ENCODE results near the gene RAB3GAP2. TPM values are rescaled to one million over a fixed set of nuclear protein-coding genes. Genes with fewer than 3 reads are reported as not detected.

The RAB3GAP2 gene
- total and polyA plus RNA-seq, 2 of the 13 experiments (the other 11 are each of a cell fraction or from before 2014, with no cell fraction given): 22.6 to 25.0 TPM

- TF ChIP-seq ZBTB39 (CRISPR knock-in tag; IDR thresholded peaks at IDR 0.05) (no peak), IKZF1 (IDR thresholded peaks at IDR 0.05) (no peak), REXO4 (CRISPR knock-in tag; IDR thresholded peaks at IDR 0.05; ENCODE audit: borderline replicate concordance) (no peak), CSRNP1 (CRISPR knock-in tag; IDR thresholded peaks at IDR 0.05) (no peak), ARHGAP35 (CRISPR knock-in tag; IDR thresholded peaks at IDR 0.05; ENCODE audit: borderline replicate concordance) (no peak), AHR (CRISPR knock-in tag; IDR thresholded peaks at IDR 0.05) (no peak), ZNF850 (CRISPR knock-in tag; conservative IDR thresholded peaks at IDR 0.05) (no peak)
These were observed 135.1 kb downstream of the RAB3GAP2 start (continued) for GRCh38 chr1:220137019-220137786.

GRCh38 chr1:220135755-220136154 is 136.5 kb downstream of the RAB3GAP2 start:
- H3K79me2 ChIP-seq (ENCODE audit: insufficient read depth, low read length): no peaks in the 10 kb centered on the region
- H3K4me1 ChIP-seq (ENCODE audit: insufficient read depth, low read length): no peaks in the 10 kb centered on the region
- H3K4me2 ChIP-seq (ENCODE audit: low read depth, low read length): no peak overlapping the region
- no peak overlapping the region for H3K27ac ChIP-seq (ENCODE audit: extremely low read length, insufficient read depth, low read length)
- no peak overlapping the region for H3K9ac ChIP-seq (ENCODE audit: insufficient read depth, low read depth, low read length)
- in situ Hi-C loops (cut with HindIII; ENCODE audit: extremely low pct_ligation_motif_present, low pct_unique_long_range_greater_than_20kb): no loop called here
- H4K20me1 ChIP-seq (ENCODE audit: insufficient read depth, low read length): no peaks in the 10 kb centered on the region
- POLR2A ChIA-PET: no interaction called here
- no peak for DNase-seq (ENCODE audit: low spot score)
- FAIRE-seq: no peak
- no peak overlapping the region for H2AFZ ChIP-seq (ENCODE audit: low read length)
- H3K36me3 ChIP-seq (replicated peaks in 1 of 2; ENCODE audit: control insufficient read depth in 1 of 2, insufficient read depth in 2 of 2, low read length in 2 of 2): peaks cover 5 to 66% of the 10 kb centered on the region in 2 experiments
- BruUV-seq (replicated peaks): no TSS peak
- H3K27me3 ChIP-seq (ENCODE audit: control insufficient read depth in 1 of 2, insufficient read depth in 2 of 2, low read length in 2 of 2): no peaks in the 10 kb centered on the region
- no peaks in the 10 kb centered on the region for H3K9me3 ChIP-seq (ENCODE audit: low read length)
- WGBS (ENCODE audit: low lambda C conversion rate): 96% methylated on average over 2 of the region's 2 CpGs
- intact Hi-C loops (cut with micrococcal nuclease; ENCODE audit: unreplicated experiment): no loop called here
- ATAC-seq: no peak
- H3K4me3 ChIP-seq (replicated peaks in 1 of 3; ENCODE audit: insufficient read depth in 1 of 3, low read depth in 2 of 3, low read length in 3 of 3): no peak overlapping the region
- CTCF ChIA-PET (ENCODE audit: low intra/inter-chr PET ratio, low total read pairs): no interaction called here
- TF ChIP-seq ZNF720 (CRISPR knock-in tag; IDR thresholded peaks at IDR 0.05) (no peak), YEATS2 (CRISPR knock-in tag; IDR thresholded peaks at IDR 0.05; ENCODE audit: borderline replicate concordance) (no peak), GABPA (IDR thresholded peaks at IDR 0.05; ENCODE audit: low read depth, low read length) (no peak), GABPA (CRISPR knock-in tag; IDR thresholded peaks at IDR 0.05; ENCODE audit: low read depth) (no peak), ZFP90 (CRISPR knock-in tag; IDR thresholded peaks at IDR 0.05; ENCODE audit: borderline replicate concordance) (no peak), ZNF280B (CRISPR knock-in tag; IDR thresholded peaks at IDR 0.05; ENCODE audit: borderline replicate concordance) (no peak), CREB1 (IDR thresholded peaks at IDR 0.05) (no peak), CREB1 (CRISPR knock-in tag; IDR thresholded peaks at IDR 0.05) (no peak), RXRB (CRISPR knock-in tag; IDR thresholded peaks at IDR 0.05; ENCODE audit: borderline replicate concordance) (no peak), ZBTB26 (CRISPR knock-in tag; IDR thresholded peaks at IDR 0.05; ENCODE audit: borderline replicate concordance) (no peak), TCF7L2 (IDR thresholded peaks at IDR 0.05; ENCODE audit: low read depth, low read length) (no peak)
